ENCODE measurements around the gene PNPLA8. TPM values are rescaled to one million over a fixed set of nuclear protein-coding genes. Genes with fewer than 3 reads are reported as not detected.
A peak's percentile ranks its signal among the peaks of the same experiment; 100 is the strongest.

PNPLA8 gene
- polyA plus RNA-seq, 1 donor from 2014 or later, result 85.1 TPM

GRCh38 chr7:108535257-108535656 is 9.3 kb upstream of the PNPLA8 start:
- Histone ChIP-seq H3K36me3 (ENCODE audit: insufficient read depth, low read length) (no peaks in the 10 kb centered on the region), H3F3A (ENCODE audit: insufficient read depth, low read length, poor library complexity, severe bottlenecking) (no peaks in the 10 kb centered on the region), H3K4me2 (ENCODE audit: low read length) (no peak overlapping the region), H2AFZ (ENCODE audit: low read depth, low read length) (no peak overlapping the region), H3K9me2 (ENCODE audit: insufficient read depth, low read length) (no peaks in the 10 kb centered on the region), H3K4me3 (ENCODE audit: low read length) (no peak overlapping the region), H3K9me3 (ENCODE audit: low read length) (no peaks in the 10 kb centered on the region), H3K9ac (ENCODE audit: low read length) (no peak overlapping the region), H3K79me2 (replicated peaks; ENCODE audit: insufficient read depth, low read length) (no peaks in the 10 kb centered on the region), H4K20me1 (ENCODE audit: insufficient read depth) (no peaks in the 10 kb centered on the region), H3K27ac (ENCODE audit: low read length) (no peak overlapping the region), H3K27me3 (ENCODE audit: insufficient read depth, low read depth, low read length) (no peaks in the 10 kb centered on the region)
- TF ChIP-seq CTCF (IDR thresholded peaks at IDR 0.05; ENCODE audit: poor library complexity, severe bottlenecking) (no peak), TAF1 (IDR thresholded peaks at IDR 0.05; ENCODE audit: low read depth) (no peak)

GRCh38 chr7:108533712-108534111 is 7.8 kb upstream of the PNPLA8 start:
- H3K9me3 ChIP-seq (ENCODE audit: low read length), result no peaks in the 10 kb centered on the region
- H3K79me2 ChIP-seq (replicated peaks; ENCODE audit: insufficient read depth, low read length), result no peaks in the 10 kb centered on the region
- H4K20me1 ChIP-seq (ENCODE audit: insufficient read depth), result no peaks in the 10 kb centered on the region
- no peaks in the 10 kb centered on the region for H3K9me2 ChIP-seq (ENCODE audit: insufficient read depth, low read length)
- H3K27me3 ChIP-seq (ENCODE audit: insufficient read depth, low read depth, low read length), result no peaks in the 10 kb centered on the region
- no peak overlapping the region for H3K4me2 ChIP-seq (ENCODE audit: low read length)
- no peak for TF ChIP-seq RAD21 (conservative IDR thresholded peaks at IDR 0.05)
- TF ChIP-seq SMC3 (conservative IDR thresholded peaks at IDR 0.05; ENCODE audit: poor library complexity), result no peak
- TF ChIP-seq REST (IDR thresholded peaks at IDR 0.05; ENCODE audit: borderline replicate concordance), result no peak
- TF ChIP-seq TAF1 (IDR thresholded peaks at IDR 0.05; ENCODE audit: low read depth), result no peak
- TF ChIP-seq MXI1 (conservative IDR thresholded peaks at IDR 0.05; ENCODE audit: poor library complexity, severe bottlenecking), result no peak
- H3K36me3 ChIP-seq (ENCODE audit: insufficient read depth, low read length), result no peaks in the 10 kb centered on the region
- H3F3A ChIP-seq (ENCODE audit: insufficient read depth, low read length, poor library complexity, severe bottlenecking), result no peaks in the 10 kb centered on the region
- H2AFZ ChIP-seq (ENCODE audit: low read depth, low read length), result no peak overlapping the region
- no peak overlapping the region for H3K27ac ChIP-seq (ENCODE audit: low read length)
- H3K4me3 ChIP-seq (ENCODE audit: low read length), result no peak overlapping the region
- no peak overlapping the region for H3K9ac ChIP-seq (ENCODE audit: low read length)

GRCh38 chr7:108529341-108529740 is 3.4 kb upstream of the PNPLA8 start:
- Histone ChIP-seq H3K9me2 (ENCODE audit: insufficient read depth, low read length) (no peaks in the 10 kb centered on the region), H3K79me2 (replicated peaks; ENCODE audit: insufficient read depth, low read length) (peaks cover 9% of the 10 kb centered on the region), H3K27ac (ENCODE audit: low read length) (peak overlapping the region; percentile 82), H3K36me3 (ENCODE audit: insufficient read depth, low read length) (no peaks in the 10 kb centered on the region), H3K9me3 (ENCODE audit: low read length) (no peaks in the 10 kb centered on the region), H2AFZ (ENCODE audit: low read depth, low read length) (peak overlapping the region; percentile 51), H3K27me3 (ENCODE audit: insufficient read depth, low read depth, low read length) (no peaks in the 10 kb centered on the region), H4K20me1 (ENCODE audit: insufficient read depth) (no peaks in the 10 kb centered on the region), H3K4me2 (ENCODE audit: low read length) (peak overlapping the region; percentile 66), H3F3A (ENCODE audit: insufficient read depth, low read length, poor library complexity, severe bottlenecking) (no peaks in the 10 kb centered on the region), H3K9ac (ENCODE audit: low read length) (peak overlapping the region; percentile 42), H3K4me3 (ENCODE audit: low read length) (peak overlapping the region; percentile 45)
- TF ChIP-seq EP300 (conservative IDR thresholded peaks at IDR 0.05; ENCODE audit: poor library complexity, severe bottlenecking) (peak; percentile 53), CTCF (IDR thresholded peaks at IDR 0.05; ENCODE audit: poor library complexity, severe bottlenecking) (no peak), POLR2AphosphoS5 (IDR thresholded peaks at IDR 0.05) (peak; percentile 38)

Measured in neural cell (in vitro differentiated cells).